ENCODE data around the gene GRAMD2B. TPM values are rescaled to one million over a fixed set of nuclear protein-coding genes. Genes with fewer than 3 reads are reported as not detected.
"Not testable (repeated sequence)": the region's sequence is repeated elsewhere in the genome, so short reads cannot be mapped to it uniquely, and the experiment has no call there.

The GRAMD2B gene
- total RNA-seq, 1 donor from 2014 or later, result 15.0 TPM

GRCh38 chr5:126438267-126438666 lies 15.1 kb downstream of the GRAMD2B start:
- Mint-ChIP-seq H3K27me3 (ENCODE audit: low read depth) (no peaks in the 10 kb centered on the region), H3K36me3 (peaks cover 17% of the 10 kb centered on the region), H3K27ac (no peak overlapping the region), H3K4me3 (no peak overlapping the region), H3K4me1 (no peaks in the 10 kb centered on the region), H3K9me3 (peaks cover 9% of the 10 kb centered on the region)
- no peak for DNase-seq (ENCODE audit: low spot score in 2 of 2, unreplicated experiment in 2 of 2)
- no peak for TF ChIP-seq CTCF (IDR thresholded peaks at IDR 0.05; ENCODE audit: unreplicated experiment)

GRCh38 chr5:126438868-126439267 lies 15.7 kb downstream of the GRAMD2B start:
- Mint-ChIP-seq H3K36me3 (peaks cover 17% of the 10 kb centered on the region), H3K27ac (no peak overlapping the region)

GRCh38 chr5:126439724-126440123 lies 16.5 kb downstream of the GRAMD2B start:
- H3K9me3 Mint-ChIP-seq; DNase-seq (ENCODE audit: low spot score in 2 of 2, unreplicated experiment in 2 of 2); H3K4me3 Mint-ChIP-seq; H3K4me1 Mint-ChIP-seq; H3K27me3 Mint-ChIP-seq (ENCODE audit: low read depth); H3K27ac Mint-ChIP-seq: not testable (repeated sequence)
- H3K36me3 Mint-ChIP-seq, result peaks cover 18% of the 10 kb centered on the region

More at GRCh38 chr5:126438868-126439267, 15.7 kb downstream of the GRAMD2B start:
- Mint-ChIP-seq H3K27me3 (ENCODE audit: low read depth) (no peaks in the 10 kb centered on the region), H3K4me1 (no peaks in the 10 kb centered on the region), H3K4me3 (no peak overlapping the region), H3K9me3 (peaks cover 9% of the 10 kb centered on the region)
- DNase-seq (ENCODE audit: low spot score in 2 of 2, unreplicated experiment in 2 of 2), result no peak
- TF ChIP-seq CTCF (IDR thresholded peaks at IDR 0.05; ENCODE audit: unreplicated experiment), result no peak

GRCh38 chr5:126441230-126441629 lies 18.0 kb downstream of the GRAMD2B start:
- peaks cover 24% of the 10 kb centered on the region for H3K36me3 Mint-ChIP-seq
- H3K27ac Mint-ChIP-seq, result no peak overlapping the region
- H3K27me3 Mint-ChIP-seq (ENCODE audit: low read depth), result no peaks in the 10 kb centered on the region
- H3K9me3 Mint-ChIP-seq, result peaks cover 15% of the 10 kb centered on the region
- DNase-seq (ENCODE audit: low spot score in 2 of 2, unreplicated experiment in 2 of 2), result no peak
- H3K4me1 Mint-ChIP-seq, result peaks cover 10% of the 10 kb centered on the region
- TF ChIP-seq CTCF (IDR thresholded peaks at IDR 0.05; ENCODE audit: unreplicated experiment), result no peak
- no peak overlapping the region for H3K4me3 Mint-ChIP-seq

- peaks cover 15% of the 10 kb centered on the region for H3K9me3 Mint-ChIP-seq
- TF ChIP-seq CTCF (IDR thresholded peaks at IDR 0.05; ENCODE audit: unreplicated experiment), result no peak
- H3K27me3 Mint-ChIP-seq (ENCODE audit: low read depth), result no peaks in the 10 kb centered on the region
- DNase-seq (ENCODE audit: low spot score in 2 of 2, unreplicated experiment in 2 of 2), result no peak
- H3K27ac Mint-ChIP-seq, result no peak overlapping the region
- no peak overlapping the region for H3K4me3 Mint-ChIP-seq
- H3K36me3 Mint-ChIP-seq, result peaks cover 21% of the 10 kb centered on the region
- peaks cover 18% of the 10 kb centered on the region for H3K4me1 Mint-ChIP-seq
Observed at GRCh38 chr5:126443374-126443851, 20.2 kb downstream of the GRAMD2B start.

- Mint-ChIP-seq H3K27ac (no peak overlapping the region), H3K4me3 (no peak overlapping the region), H3K36me3 (peaks cover 15% of the 10 kb centered on the region), H3K27me3 (ENCODE audit: low read depth) (no peaks in the 10 kb centered on the region), H3K4me1 (peaks cover 18% of the 10 kb centered on the region), H3K9me3 (peaks cover 10% of the 10 kb centered on the region)
- no peak for TF ChIP-seq CTCF (IDR thresholded peaks at IDR 0.05; ENCODE audit: unreplicated experiment)
- DNase-seq (ENCODE audit: low spot score in 2 of 2, unreplicated experiment in 2 of 2), result no peak
Observed at GRCh38 chr5:126444137-126444536, 20.9 kb downstream of the GRAMD2B start.
